ENCODE data around the gene HMCN2.
A peak's percentile ranks its signal among the peaks of the same experiment; 100 is the strongest.

HMCN2 gene

GRCh38 chr9:130467316-130467715 lies 201.8 kb downstream of the HMCN2 start:
- H3K4me3 ChIP-seq (ENCODE audit: low read length in 2 of 2), result no peak overlapping the region
- no peak overlapping the region for H3K18ac ChIP-seq (ENCODE audit: low read length)
- H2AFZ ChIP-seq (ENCODE audit: low read length), result no peak overlapping the region
- H4K8ac ChIP-seq (ENCODE audit: low read depth, low read length), result no peak overlapping the region
- no peak overlapping the region for H3K9ac ChIP-seq (ENCODE audit: low read depth, low read length, poor library complexity)
- no peak overlapping the region for H2AK5ac ChIP-seq (ENCODE audit: low read depth, low read length)
- H3K27ac ChIP-seq (replicated peaks; ENCODE audit: low read length), result no peak overlapping the region
- no peak overlapping the region for H3K23ac ChIP-seq (ENCODE audit: low read depth, low read length, poor library complexity)
- no CpG with 5 or more reads among the region's 13 CpGs for WGBS, 2 donors (ENCODE audit: extremely low coverage in 2 of 2, insufficient read length in 2 of 2, insufficient replicate concordance in 1 of 2)
- H2BK15ac ChIP-seq (ENCODE audit: low read length), result peak overlapping the region; percentile 69
- H3K79me1 ChIP-seq (ENCODE audit: low read depth, low read length), result no peaks in the 10 kb centered on the region
- no peaks in the 10 kb centered on the region for H3K9me3 ChIP-seq (replicated peaks in 1 of 2; ENCODE audit: control insufficient read depth in 2 of 2, insufficient read depth in 1 of 2, low read depth in 1 of 2, low read length in 2 of 2)
- no peak overlapping the region for H2BK5ac ChIP-seq (ENCODE audit: low read length)
- no peak overlapping the region for H3K14ac ChIP-seq (ENCODE audit: low read length)
- H3K27me3 ChIP-seq (ENCODE audit: control insufficient read depth in 3 of 3, insufficient read depth in 3 of 3, low read depth in 1 of 3, low read length in 3 of 3), result peaks cover 0 to 71% (median 0%) of the 10 kb centered on the region in 3 experiments
- H3K4me1 ChIP-seq (ENCODE audit: control insufficient read depth in 2 of 2, insufficient read depth in 1 of 2, low read depth in 1 of 2, low read length in 2 of 2), result peaks cover 10 to 35% of the 10 kb centered on the region in 2 donors
- H3K4ac ChIP-seq (ENCODE audit: low read length), result no peak overlapping the region
- no peak overlapping the region for H4K91ac ChIP-seq (ENCODE audit: low read depth, low read length, poor library complexity)
- no peak overlapping the region for H2BK12ac ChIP-seq (ENCODE audit: low read length)
- no peak overlapping the region for H2BK120ac ChIP-seq (ENCODE audit: low read depth, low read length)
- H3K36me3 ChIP-seq (replicated peaks in 1 of 2; ENCODE audit: control insufficient read depth in 2 of 2, insufficient read depth in 2 of 2, low read length in 2 of 2), result no peaks in the 10 kb centered on the region
- H3K4me2 ChIP-seq (ENCODE audit: insufficient read depth, low read length, poor library complexity, severe bottlenecking), result no peak overlapping the region
- no peak for DNase-seq (ENCODE audit: low spot score)

GRCh38 chr9:130468566-130468965 lies 203.0 kb downstream of the HMCN2 start:
- WGBS, 2 donors (ENCODE audit: extremely low coverage in 2 of 2, insufficient read length in 2 of 2, insufficient replicate concordance in 1 of 2), result no CpG with 5 or more reads among the region's 4 CpGs
- Histone ChIP-seq H3K23ac (ENCODE audit: low read depth, low read length, poor library complexity) (no peak overlapping the region), H4K8ac (ENCODE audit: low read depth, low read length) (no peak overlapping the region), H3K9ac (ENCODE audit: low read depth, low read length, poor library complexity) (no peak overlapping the region), H4K91ac (ENCODE audit: low read depth, low read length, poor library complexity) (no peak overlapping the region), H2AFZ (ENCODE audit: low read length) (no peak overlapping the region), H2BK120ac (ENCODE audit: low read depth, low read length) (no peak overlapping the region), H3K79me1 (ENCODE audit: low read depth, low read length) (no peaks in the 10 kb centered on the region), H3K4ac (ENCODE audit: low read length) (no peak overlapping the region), H3K4me2 (ENCODE audit: insufficient read depth, low read length, poor library complexity, severe bottlenecking) (no peak overlapping the region), H3K27ac (replicated peaks; ENCODE audit: low read length) (no peak overlapping the region), H3K14ac (ENCODE audit: low read length) (no peak overlapping the region), H2BK5ac (ENCODE audit: low read length) (no peak overlapping the region), H3K27me3 (ENCODE audit: control insufficient read depth in 3 of 3, insufficient read depth in 3 of 3, low read depth in 1 of 3, low read length in 3 of 3) (peaks cover 0 to 77% (median 0%) of the 10 kb centered on the region in 3 experiments), H3K4me3 (ENCODE audit: low read length in 2 of 2) (no peak overlapping the region), H3K4me1 (ENCODE audit: control insufficient read depth in 2 of 2, insufficient read depth in 1 of 2, low read depth in 1 of 2, low read length in 2 of 2) (peaks cover 16 to 48% of the 10 kb centered on the region in 2 donors), H3K9me3 (replicated peaks in 1 of 2; ENCODE audit: control insufficient read depth in 2 of 2, insufficient read depth in 1 of 2, low read depth in 1 of 2, low read length in 2 of 2) (no peaks in the 10 kb centered on the region), H2AK5ac (ENCODE audit: low read depth, low read length) (peak overlapping the region; percentile 24), H3K18ac (ENCODE audit: low read length) (no peak overlapping the region), H3K36me3 (replicated peaks in 1 of 2; ENCODE audit: control insufficient read depth in 2 of 2, insufficient read depth in 2 of 2, low read length in 2 of 2) (no peaks in the 10 kb centered on the region), H2BK12ac (ENCODE audit: low read length) (peak overlapping the region; percentile 47), H2BK15ac (ENCODE audit: low read length) (peak overlapping the region; percentile 13)
- DNase-seq (ENCODE audit: low spot score), result no peak

GRCh38 chr9:130470269-130470668 lies 204.7 kb downstream of the HMCN2 start:
- H3K27ac ChIP-seq (replicated peaks; ENCODE audit: low read length), result peak overlapping the region; percentile 3

GRCh38 chr9:130470950-130471349 lies 205.4 kb downstream of the HMCN2 start:
- peak overlapping the region; percentile 63 for H2BK120ac ChIP-seq (ENCODE audit: low read depth, low read length)
- no peak overlapping the region for H4K91ac ChIP-seq (ENCODE audit: low read depth, low read length, poor library complexity)
- no peaks in the 10 kb centered on the region for H3K79me1 ChIP-seq (ENCODE audit: low read depth, low read length)
- H3K4me3 ChIP-seq (ENCODE audit: low read length in 2 of 2), result no peak overlapping the region
- DNase-seq (ENCODE audit: low spot score), result no peak
- peaks cover 25 to 51% of the 10 kb centered on the region in 2 donors for H3K4me1 ChIP-seq (ENCODE audit: control insufficient read depth in 2 of 2, insufficient read depth in 1 of 2, low read depth in 1 of 2, low read length in 2 of 2)
- H2AK5ac ChIP-seq (ENCODE audit: low read depth, low read length), result peak overlapping the region; percentile 98
- H3K9ac ChIP-seq (ENCODE audit: low read depth, low read length, poor library complexity), result no peak overlapping the region
- H3K27me3 ChIP-seq (ENCODE audit: control insufficient read depth in 3 of 3, insufficient read depth in 3 of 3, low read depth in 1 of 3, low read length in 3 of 3), result peaks cover 0 to 85% (median 0%) of the 10 kb centered on the region in 3 experiments
- H3K4me2 ChIP-seq (ENCODE audit: insufficient read depth, low read length, poor library complexity, severe bottlenecking), result no peak overlapping the region
- H3K36me3 ChIP-seq (replicated peaks in 1 of 2; ENCODE audit: control insufficient read depth in 2 of 2, insufficient read depth in 2 of 2, low read length in 2 of 2), result no peaks in the 10 kb centered on the region
- H3K23ac ChIP-seq (ENCODE audit: low read depth, low read length, poor library complexity), result no peak overlapping the region
- H3K9me3 ChIP-seq (replicated peaks in 1 of 2; ENCODE audit: control insufficient read depth in 2 of 2, insufficient read depth in 1 of 2, low read depth in 1 of 2, low read length in 2 of 2), result no peaks in the 10 kb centered on the region
- peak overlapping the region; percentile 99 for H2BK12ac ChIP-seq (ENCODE audit: low read length)
- no peak overlapping the region for H4K8ac ChIP-seq (ENCODE audit: low read depth, low read length)
- H3K14ac ChIP-seq (ENCODE audit: low read length), result no peak overlapping the region
- no peak overlapping the region for H3K4ac ChIP-seq (ENCODE audit: low read length)
- peak overlapping the region; percentile 79 for H2BK5ac ChIP-seq (ENCODE audit: low read length)
- H3K18ac ChIP-seq (ENCODE audit: low read length), result peak overlapping the region; percentile 89
- no CpG with 5 or more reads among the region's 12 CpGs for WGBS, 2 donors (ENCODE audit: extremely low coverage in 2 of 2, insufficient read length in 2 of 2, insufficient replicate concordance in 1 of 2)
- peak overlapping the region; percentile 23 for H3K27ac ChIP-seq (replicated peaks; ENCODE audit: low read length)
- no peak overlapping the region for H2AFZ ChIP-seq (ENCODE audit: low read length)
- H2BK15ac ChIP-seq (ENCODE audit: low read length), result peak overlapping the region; percentile 88

More at GRCh38 chr9:130470269-130470668, 204.7 kb downstream of the HMCN2 start:
- Histone ChIP-seq H2BK5ac (ENCODE audit: low read length) (peak overlapping the region; percentile 85), H3K36me3 (replicated peaks in 1 of 2; ENCODE audit: control insufficient read depth in 2 of 2, insufficient read depth in 2 of 2, low read length in 2 of 2) (no peaks in the 10 kb centered on the region), H2AFZ (ENCODE audit: low read length) (no peak overlapping the region), H2BK12ac (ENCODE audit: low read length) (peak overlapping the region; percentile 76), H3K4me3 (ENCODE audit: low read length in 2 of 2) (no peak overlapping the region), H3K18ac (ENCODE audit: low read length) (peak overlapping the region; percentile 81), H3K9me3 (replicated peaks in 1 of 2; ENCODE audit: control insufficient read depth in 2 of 2, insufficient read depth in 1 of 2, low read depth in 1 of 2, low read length in 2 of 2) (no peaks in the 10 kb centered on the region), H3K79me1 (ENCODE audit: low read depth, low read length) (no peaks in the 10 kb centered on the region), H3K4me2 (ENCODE audit: insufficient read depth, low read length, poor library complexity, severe bottlenecking) (no peak overlapping the region), H3K4me1 (ENCODE audit: control insufficient read depth in 2 of 2, insufficient read depth in 1 of 2, low read depth in 1 of 2, low read length in 2 of 2) (peaks cover 27 to 56% of the 10 kb centered on the region in 2 donors), H4K8ac (ENCODE audit: low read depth, low read length) (no peak overlapping the region), H2BK120ac (ENCODE audit: low read depth, low read length) (peak overlapping the region; percentile 63), H2BK15ac (ENCODE audit: low read length) (peak overlapping the region; percentile 88), H3K14ac (ENCODE audit: low read length) (peak overlapping the region; percentile 59), H3K9ac (ENCODE audit: low read depth, low read length, poor library complexity) (no peak overlapping the region), H4K91ac (ENCODE audit: low read depth, low read length, poor library complexity) (no peak overlapping the region), H3K23ac (ENCODE audit: low read depth, low read length, poor library complexity) (peak overlapping the region; percentile 66), H2AK5ac (ENCODE audit: low read depth, low read length) (peak overlapping the region; percentile 98), H3K27me3 (ENCODE audit: control insufficient read depth in 3 of 3, insufficient read depth in 3 of 3, low read depth in 1 of 3, low read length in 3 of 3) (peaks cover 0 to 86% (median 0%) of the 10 kb centered on the region in 3 experiments), H3K4ac (ENCODE audit: low read length) (no peak overlapping the region)
- DNase-seq (ENCODE audit: low spot score), result no peak
- no CpG with 5 or more reads among the region's 10 CpGs for WGBS, 2 donors (ENCODE audit: extremely low coverage in 2 of 2, insufficient read length in 2 of 2, insufficient replicate concordance in 1 of 2)
